GM18505 (cell line): ENCODE measurements around the gene LRATD1.

Experiments used
- ATAC-seq: cut with Tn5 transposase; IDR thresholded peaks from one replicate; pipeline ENCODE4 v1.9.1; 2021; ENCODE audit not compliant: unreplicated experiment
- POLR2A ChIP-seq: IDR thresholded peaks from 4 replicates; pipeline ENCODE4 v1.6.1; 2011; ENCODE audit warnings: borderline replicate concordance; ENCODE audit not compliant: insufficient read depth, insufficient read length; ENCODE audit errors: extremely low read depth

LRATD1 gene, protein sequence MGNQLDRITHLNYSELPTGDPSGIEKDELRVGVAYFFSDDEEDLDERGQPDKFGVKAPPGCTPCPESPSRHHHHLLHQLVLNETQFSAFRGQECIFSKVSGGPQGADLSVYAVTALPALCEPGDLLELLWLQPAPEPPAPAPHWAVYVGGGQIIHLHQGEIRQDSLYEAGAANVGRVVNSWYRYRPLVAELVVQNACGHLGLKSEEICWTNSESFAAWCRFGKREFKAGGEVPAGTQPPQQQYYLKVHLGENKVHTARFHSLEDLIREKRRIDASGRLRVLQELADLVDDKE

DNA sequence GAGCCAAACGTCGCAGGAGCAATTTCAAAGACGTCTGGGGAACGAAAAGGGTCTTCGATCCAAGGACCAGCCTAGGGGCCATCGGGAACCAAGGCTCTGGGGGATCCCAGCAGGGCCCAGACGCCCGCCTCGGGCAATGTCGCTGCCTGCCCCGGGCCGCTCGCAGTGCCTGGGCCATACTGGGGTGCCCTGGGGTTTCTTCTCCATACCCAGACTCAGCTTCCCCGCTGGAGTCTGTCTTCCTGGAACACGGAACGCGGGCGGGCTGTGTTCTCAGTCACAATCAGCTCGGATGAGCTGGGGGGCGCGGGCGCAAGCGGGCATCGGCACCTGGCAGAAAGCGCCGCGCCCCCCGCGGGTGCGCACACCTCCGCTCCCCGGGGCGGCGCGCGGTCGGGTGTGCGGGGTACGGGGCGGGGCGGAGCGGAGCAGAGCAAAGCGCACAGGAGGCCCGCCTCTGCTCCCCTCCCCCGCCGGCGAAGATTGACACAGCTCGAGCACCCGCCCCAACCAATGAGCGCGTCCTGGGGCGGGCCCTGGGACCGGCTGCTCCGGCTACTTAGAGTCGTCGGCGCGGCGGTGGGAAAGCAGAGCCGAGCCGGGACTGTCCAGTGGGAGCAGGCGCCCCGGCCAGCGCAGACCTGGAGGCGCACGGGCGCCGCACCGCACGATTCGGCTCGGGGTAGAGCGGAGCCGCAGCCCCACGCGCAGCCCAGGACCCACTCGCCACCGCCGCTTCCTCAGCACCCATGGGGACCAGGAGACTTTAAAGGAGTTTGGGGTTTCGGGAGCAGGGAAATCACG is at the start of gene LRATD1:
TSS of gene LRATD1 (plus strand) at position 585 of the 804 bp plus-strand sequence. CDS start 1,263 bp downstream, outside the sequence.
- no peak for TF ChIP-seq POLR2A
- ATAC-seq, result no peak

DNA sequence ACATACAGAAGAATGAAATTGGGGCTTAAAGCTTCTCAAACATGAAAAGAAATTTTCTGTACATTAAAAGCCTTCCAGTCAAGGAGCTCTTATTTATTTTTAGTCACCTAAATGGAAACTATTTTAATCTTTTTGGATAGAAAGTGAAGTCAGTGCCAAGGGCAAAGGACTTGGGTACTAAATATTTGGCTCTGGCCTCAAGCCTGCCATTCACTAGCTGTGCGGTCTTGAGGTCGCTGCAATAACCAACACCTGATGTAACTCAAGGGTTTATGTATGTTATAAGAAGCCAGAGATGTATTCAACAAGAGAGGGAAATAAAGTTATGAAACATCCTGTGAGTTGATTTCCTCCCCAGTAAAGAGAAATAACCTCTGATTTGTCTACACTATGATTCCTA is 49.5 kb upstream of the LRATD1 start:
- ATAC-seq, result no peak
- TF ChIP-seq POLR2A, result no peak

DNA sequence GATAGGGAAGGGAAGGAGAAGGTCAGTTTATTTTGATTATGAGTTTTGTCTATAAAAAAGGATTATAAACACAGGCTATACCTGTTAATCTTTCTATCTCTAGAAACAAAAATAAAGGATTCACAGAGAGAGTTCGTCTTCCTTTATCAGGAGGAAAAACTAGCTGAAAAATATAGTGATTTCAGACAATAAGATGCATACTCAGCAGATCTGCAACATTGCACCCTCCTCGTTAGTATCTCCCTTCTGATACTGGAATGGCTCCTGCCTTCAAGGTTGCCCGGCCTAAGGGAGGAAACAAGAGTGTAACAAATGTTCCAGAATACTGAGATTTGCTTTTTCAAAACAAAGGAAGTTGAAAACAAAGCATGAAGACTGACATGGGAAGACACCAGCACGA is 48.7 kb upstream of the LRATD1 start:
- ATAC-seq, result no peak
- TF ChIP-seq POLR2A, result no peak

DNA sequence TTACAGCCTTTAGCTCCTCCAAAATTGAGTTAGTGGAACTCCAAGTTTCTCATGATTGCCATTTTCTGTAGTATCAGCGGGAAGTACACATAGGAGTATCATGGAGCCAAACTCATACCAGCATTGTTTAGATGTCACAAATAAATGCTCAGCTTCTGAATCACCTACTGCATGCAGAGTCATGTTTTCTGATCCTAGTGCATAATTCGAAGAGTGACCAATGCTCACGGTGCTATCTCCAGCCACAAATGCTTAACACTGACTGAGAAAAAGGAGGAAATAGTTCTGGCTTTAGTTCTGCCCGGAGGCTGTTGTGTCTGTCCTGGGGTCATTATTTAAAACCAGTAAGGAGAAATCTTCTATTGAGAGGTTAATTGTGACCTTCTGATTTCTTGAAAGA is 45.4 kb upstream of the LRATD1 start:
- no peak for TF ChIP-seq POLR2A
- no peak for ATAC-seq

DNA sequence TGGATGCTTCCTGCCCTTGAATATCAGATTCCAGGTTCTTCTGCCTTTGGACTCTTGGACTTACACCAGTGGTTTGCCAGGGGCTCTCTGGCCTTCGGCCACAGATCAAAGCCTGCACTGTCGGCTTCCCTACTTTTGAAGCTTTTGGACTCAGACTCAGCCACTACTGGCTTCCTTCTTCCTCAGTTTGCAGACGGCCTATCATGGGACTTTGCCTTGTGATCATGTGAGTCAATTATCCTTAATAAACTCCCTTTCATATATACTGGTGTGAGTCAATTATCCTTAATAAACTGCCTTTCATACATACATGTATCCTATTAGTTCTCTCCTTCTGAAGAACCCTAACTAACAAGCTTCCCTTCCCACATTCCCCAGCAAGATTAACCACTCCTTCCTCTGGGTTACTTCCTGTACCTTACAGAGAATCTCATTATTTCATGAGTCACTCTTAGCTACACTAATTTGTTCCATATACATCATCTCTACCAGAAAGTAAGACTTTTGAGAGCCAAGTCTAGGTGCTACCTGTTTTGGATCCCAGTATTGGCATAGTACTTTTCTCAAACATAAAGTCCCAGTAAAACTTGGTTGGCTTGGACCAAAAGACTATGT is 31.3 kb upstream of the LRATD1 start:
- ATAC-seq, result no peak
- TF ChIP-seq POLR2A, result no peak

DNA sequence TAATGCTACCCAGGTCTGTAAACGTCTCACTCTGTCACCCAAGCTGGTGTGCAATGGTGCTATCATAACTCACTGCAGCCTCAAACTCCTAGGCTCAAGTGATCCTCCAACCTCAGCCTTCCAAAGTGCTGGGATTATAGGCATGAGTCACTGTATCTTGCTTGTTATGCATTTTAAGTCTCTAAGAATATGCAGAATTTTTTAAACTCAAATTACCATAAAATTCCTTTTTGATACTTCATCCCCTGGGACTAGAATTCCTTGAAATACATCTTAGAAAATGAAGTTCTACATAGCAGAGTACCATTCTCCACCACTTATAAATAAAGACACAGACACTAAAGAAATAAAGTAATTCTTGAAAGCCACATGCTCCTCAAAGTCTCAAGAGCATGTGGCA is 30.2 kb upstream of the LRATD1 start:
- no peak for ATAC-seq
- TF ChIP-seq POLR2A, result no peak

DNA sequence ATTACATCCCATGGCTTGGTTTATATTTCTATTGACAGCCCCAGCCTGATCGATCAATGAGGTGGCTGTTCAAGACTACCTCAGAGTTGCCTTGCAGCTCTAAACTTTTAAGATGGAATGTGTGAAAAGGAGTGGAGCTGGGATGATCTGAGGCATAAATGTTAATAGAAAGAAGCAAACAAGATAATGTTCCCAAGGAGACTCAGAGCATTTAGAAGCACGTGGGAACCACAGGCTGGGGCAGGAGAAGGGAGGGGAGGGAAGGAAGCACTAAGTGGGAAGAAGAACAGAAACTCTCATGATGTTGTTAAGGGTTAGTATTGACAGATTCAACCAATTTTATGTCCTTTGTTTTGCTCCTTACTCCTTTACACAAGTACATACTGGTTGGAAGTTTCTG is 28.8 kb upstream of the LRATD1 start:
- TF ChIP-seq POLR2A, result no peak
- no peak for ATAC-seq

DNA sequence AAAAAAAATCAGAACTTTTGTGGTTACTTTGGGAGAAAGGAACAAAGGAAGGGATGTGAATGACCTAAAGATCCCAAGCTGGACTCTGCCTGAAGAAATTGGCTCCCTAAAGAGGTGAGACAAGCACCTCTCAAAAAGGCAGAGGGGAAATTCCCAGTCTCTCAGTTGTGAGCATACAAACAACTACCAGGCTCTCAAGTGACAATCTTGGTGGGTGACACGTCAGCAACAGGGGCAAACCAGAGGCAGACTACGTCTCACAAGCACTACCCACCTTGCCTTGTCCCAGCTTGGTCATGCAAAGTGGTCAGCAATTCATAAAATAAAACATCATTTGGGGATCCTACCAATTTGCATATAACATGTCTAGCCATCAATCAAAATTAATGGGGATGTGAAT is 24.3 kb upstream of the LRATD1 start:
- no peak for TF ChIP-seq POLR2A
- ATAC-seq, result no peak

DNA sequence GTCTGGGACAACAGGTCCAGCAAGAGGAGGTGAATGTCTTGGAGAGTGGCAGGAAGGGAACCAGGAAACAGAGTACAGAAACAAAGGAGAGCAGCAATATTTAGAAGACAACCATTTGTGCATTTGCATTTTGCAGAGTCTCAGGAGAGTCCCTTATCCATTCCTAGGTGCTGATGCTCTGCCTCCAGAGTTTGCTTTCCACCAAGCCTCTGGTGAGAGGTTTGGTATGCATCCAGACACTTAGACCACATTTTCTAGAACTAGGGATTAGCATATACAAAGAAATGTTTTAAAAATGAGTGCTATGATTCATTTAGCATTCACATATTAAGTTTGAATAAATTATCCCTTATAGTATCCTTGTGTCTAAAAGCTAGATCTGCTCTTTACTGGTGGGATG is 18.5 kb upstream of the LRATD1 start:
- ATAC-seq, result no peak
- TF ChIP-seq POLR2A, result no peak

DNA sequence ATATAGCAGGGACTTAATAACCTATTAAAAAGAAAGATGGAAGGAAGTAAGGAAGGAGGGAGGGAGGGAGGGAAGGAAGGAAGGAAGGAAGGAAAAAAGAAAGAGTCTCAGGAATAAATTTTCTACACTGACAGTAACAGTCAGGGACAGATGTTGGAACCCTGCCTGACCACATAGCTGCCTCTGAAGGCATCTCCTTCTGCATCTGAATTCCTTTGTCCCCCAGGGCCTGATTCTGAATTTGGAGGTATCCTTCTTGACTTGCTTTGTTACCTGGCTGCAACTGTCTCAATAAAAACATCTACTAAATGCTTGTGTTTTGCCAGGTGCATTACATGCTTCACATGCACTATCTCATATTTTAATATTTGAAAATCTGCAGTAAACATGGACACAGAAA is 17.4 kb upstream of the LRATD1 start:
- TF ChIP-seq POLR2A, result no peak
- ATAC-seq, result no peak

DNA sequence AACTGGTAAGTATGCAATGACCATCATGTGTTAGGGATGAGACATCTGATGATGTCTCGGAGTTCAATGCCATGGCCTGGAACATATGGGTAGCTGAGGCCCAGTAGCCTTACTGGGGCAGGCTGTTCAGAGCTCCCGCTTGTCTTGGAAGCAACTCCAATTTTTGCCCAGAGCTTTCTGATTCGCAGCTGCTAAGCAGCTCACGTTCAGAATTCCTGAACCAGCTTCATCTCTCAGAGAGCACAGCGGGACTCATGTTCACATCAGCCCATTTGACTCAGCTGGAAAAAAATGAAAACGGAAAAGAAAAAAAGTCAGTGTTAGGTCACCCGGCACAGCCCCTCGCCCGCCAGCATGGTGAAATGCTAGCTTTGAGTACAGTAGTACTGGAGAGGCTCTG is 16.8 kb upstream of the LRATD1 start:
- no peak for ATAC-seq
- no peak for TF ChIP-seq POLR2A

DNA sequence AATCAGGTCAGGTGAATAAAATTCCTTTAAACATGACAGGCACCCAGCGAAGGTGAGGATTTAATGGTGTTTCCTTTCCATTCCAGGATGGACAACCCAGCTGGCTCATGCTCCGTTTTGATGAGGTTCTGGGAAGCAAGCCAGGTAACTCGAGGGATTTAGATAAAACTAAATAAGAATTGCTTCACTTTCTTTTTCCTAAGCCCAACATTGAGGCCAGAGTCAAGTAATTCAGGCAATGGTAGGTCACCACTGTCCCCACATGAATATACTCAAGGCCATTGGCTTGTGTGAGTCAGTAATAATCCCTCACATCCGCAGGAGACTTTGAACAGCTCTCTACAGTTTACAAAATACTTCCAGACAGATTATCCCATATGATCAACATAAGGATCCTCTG is 16.2 kb upstream of the LRATD1 start:
- no peak for TF ChIP-seq POLR2A
- no peak for ATAC-seq

DNA sequence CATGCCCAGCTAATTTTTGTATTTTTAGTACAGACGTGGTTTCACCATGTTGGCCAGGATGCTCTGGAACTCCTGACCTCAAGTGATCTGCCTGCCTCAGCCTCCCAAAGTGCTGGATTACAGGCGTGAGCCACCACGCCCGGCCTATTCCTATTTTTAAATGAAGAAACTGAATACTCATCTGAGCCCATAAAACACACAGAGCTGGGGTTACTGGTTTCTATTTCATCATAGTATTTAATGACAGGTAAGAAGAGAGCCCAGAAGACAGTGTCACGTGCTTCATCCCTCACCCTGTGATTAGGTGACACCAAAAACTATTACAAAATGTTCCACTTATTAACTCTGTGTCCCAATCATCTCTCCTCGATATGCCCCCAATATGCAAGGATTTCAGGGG is 15.6 kb upstream of the LRATD1 start:
- TF ChIP-seq POLR2A, result no peak
- ATAC-seq, result no peak

DNA sequence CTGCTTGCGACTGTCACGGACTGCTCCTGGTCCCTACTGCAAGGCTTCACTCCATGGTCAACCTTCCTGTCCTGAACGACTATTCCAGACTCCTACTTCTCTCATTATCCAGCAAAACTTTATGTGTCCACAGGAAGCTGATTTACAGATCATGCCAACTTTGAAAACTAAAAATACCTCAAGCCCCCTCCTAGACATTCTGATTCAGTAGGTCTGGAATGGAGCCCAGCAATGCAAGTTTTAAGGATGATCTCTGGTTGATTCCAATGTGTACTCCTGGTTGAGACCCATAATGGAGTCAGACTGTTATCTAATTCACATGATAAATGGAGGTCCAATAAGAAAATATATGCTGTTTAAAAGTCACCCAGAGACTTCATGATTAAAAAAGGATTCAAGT is 13.1 kb upstream of the LRATD1 start:
- TF ChIP-seq POLR2A, result no peak
- no peak for ATAC-seq
